HFF-Myc (cell line): ENCODE results near the gene CCDC183.
"Not testable (repeated sequence)": the region's sequence is repeated elsewhere in the genome, so short reads cannot be mapped to it uniquely, and the experiment has no call there.

Source experiments
- DNase-seq: peaks from one replicate; pipeline ENCODE4 v3.0.0-alpha.2; 2011; ENCODE audit warnings: low read depth; ENCODE audit errors: extremely low read depth
- H3K4me3 ChIP-seq: replicated peaks from 2 replicates; pipeline ENCODE4 v1.5.1; 2011; ENCODE audit warnings: low read depth, mild to moderate bottlenecking, control low read depth, low read length
- CTCF ChIP-seq: IDR thresholded peaks from 2 replicates; pipeline ENCODE4 v1.5.1; 2012; ENCODE audit warnings: mild to moderate bottlenecking, low read depth, low read length, control low read depth; ENCODE audit errors: missing control alignments

CCDC183 gene

GRCh38 chr9:136843801-136844740 lies 47.9 kb downstream of the CCDC183 start:
- peak; percentile 24 for TF ChIP-seq CTCF
- H3K4me3 ChIP-seq, DNase-seq: not testable (repeated sequence)

GRCh38 chr9:136844761-136845464 lies 48.8 kb downstream of the CCDC183 start:
- no peak for DNase-seq
- no peak overlapping the region for H3K4me3 ChIP-seq
- TF ChIP-seq CTCF, result no peak

DNA sequence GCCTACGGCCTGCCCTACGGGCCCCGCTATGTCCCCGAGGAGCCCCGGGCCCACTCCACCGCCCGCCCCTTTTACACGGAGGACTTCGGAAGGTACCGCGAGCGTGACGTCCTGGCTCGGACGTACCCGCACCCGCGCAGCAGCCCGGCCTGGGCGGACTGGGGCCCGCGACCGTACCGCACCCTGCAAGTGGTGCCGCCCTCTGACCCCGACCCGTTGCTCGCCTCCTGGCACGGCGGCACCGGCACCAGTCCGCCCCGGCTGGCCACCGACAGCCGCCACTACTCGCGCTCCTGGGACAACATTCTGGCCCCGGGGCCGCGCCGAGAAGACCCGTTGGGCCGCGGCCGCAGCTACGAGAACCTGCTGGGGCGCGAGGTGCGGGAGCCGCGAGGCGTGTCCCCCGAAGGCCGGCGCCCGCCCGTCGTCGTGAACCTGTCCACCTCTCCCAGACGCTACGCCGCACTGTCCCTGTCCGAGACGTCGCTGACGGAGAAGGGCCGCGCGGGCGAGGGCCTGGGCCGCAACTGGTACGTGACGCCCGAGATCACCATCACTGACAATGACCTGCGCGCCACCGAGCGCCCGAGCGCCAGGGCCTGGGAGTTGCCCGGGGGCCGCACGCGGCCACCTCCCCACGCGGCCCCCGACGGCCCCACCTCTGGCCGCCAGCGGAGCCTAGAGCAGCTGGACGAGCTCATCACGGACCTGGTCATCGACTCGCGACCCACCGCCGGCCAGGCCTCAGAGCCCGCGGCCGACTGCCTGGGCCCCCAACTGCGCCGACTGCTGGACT lies 49.5 kb downstream of the CCDC183 start:
- DNase-seq, result no peak
- no peak overlapping the region for H3K4me3 ChIP-seq
- TF ChIP-seq CTCF, result no peak

DNA sequence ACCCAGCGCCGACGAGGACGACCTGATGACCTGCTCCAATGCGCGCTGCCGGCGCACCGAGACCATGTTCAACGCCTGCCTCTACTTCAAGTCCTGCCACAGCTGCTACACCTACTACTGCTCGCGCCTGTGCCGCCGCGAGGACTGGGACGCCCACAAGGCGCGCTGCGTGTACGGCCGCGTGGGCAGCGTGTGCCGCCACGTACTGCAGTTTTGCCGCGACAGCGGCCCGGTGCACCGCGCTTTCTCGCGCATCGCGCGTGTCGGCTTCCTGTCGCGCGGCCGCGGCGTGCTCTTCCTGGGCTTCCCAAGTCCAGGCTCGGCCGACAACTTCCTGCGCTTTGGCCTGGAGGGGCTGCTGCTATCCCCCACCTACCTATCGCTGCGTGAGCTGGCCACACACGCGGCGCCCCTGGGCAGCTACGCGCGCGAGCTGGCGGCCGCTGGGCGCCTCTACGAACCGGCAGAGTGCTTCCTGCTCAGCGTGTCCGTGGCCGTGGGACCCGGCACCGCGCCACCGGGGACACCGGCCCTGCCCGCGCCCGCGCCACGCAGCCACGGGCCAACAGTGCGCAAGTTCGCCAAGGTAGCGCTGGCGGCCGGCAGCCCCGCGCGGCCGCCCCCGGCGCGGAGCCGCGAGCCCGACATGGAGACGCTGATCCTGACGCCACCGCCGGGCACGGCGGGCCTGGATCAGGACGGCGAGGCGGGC lies 50.4 kb downstream of the CCDC183 start:
- no peak overlapping the region for H3K4me3 ChIP-seq
- TF ChIP-seq CTCF, result no peak
- no peak for DNase-seq

DNA sequence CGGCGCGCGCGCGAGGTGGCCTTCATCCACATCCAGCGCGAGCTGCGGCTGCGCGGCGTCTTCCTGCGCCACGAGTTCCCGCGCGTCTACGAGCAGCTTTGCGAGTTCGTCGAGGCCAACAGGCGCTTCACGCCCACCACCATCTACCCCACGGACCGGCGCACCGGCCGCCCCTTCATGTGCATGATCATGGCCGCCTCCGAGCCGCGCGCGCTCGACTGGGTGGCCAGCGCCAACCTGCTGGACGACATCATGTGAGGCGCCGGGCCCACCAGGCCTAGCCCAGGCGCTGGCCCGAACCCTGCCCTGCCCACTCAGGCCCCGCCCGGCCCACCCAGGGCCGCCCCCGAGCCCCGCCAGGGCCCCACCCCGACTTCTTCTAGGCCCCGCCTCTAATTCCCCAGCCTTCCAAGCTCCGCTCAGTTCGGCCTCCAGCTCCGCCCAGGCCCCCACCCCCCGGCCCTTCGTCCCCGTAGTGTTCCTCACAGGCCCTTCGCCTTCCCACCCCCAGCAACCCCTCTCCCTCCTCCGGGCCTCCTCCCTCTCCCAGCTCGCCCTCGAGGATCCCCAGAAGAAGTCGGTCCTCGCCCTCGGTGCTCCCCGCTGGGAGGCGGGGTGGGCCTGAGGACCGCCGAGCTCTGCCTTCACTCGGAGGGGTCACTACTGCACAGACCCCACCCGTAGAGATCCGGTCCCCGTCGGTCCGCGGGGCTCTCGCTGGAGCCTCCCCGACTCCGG lies 51.1 kb downstream of the CCDC183 start:
- H3K4me3 ChIP-seq, result peak overlapping the region; percentile 75
- no peak for TF ChIP-seq CTCF
- DNase-seq, result no peak
